ENCODE measurements around the gene PTCD1. TPM values are rescaled to one million over a fixed set of nuclear protein-coding genes. Genes with fewer than 3 reads are reported as not detected.
A peak's percentile ranks its signal among the peaks of the same experiment; 100 is the strongest.

Gene PTCD1
- total RNA-seq, 1 experiment from 2014 or later: 15.0 TPM

GRCh38 chr7:99447943-99448342 is 9.3 kb upstream of the PTCD1 start:
- H3K9me3 ChIP-seq (ENCODE audit: control insufficient read depth, insufficient read depth, low read depth, low read length): no peaks in the 10 kb centered on the region
- no peaks in the 10 kb centered on the region for H3K27me3 ChIP-seq (ENCODE audit: control insufficient read depth, insufficient read depth, low read length)
- DNase-seq (ENCODE audit: low read depth, low spot score): no peak
- H3K27ac ChIP-seq (ENCODE audit: low read length): no peak overlapping the region
- H3K4me1 ChIP-seq (ENCODE audit: control insufficient read depth, insufficient read depth, low read length): no peaks in the 10 kb centered on the region
- intact Hi-C loops (cut with micrococcal nuclease; ENCODE audit: unreplicated experiment) (no loop called here), in situ Hi-C loops (cut with HindIII; ENCODE audit: low pct_unique_long_range_greater_than_20kb, low sequenced_read_pairs) (no loop called here)
- ATAC-seq: peak; percentile 76
- ChIA-PET CTCF (no interaction called here), POLR2A (no interaction called here)
- peaks cover 17% of the 10 kb centered on the region; the same call in 1 of the 2 replicates for H3K36me3 ChIP-seq (ENCODE audit: control insufficient read depth, insufficient read depth, low read length)
- no peak for TF ChIP-seq SIN3A (IDR thresholded peaks at IDR 0.05; ENCODE audit: borderline replicate concordance, insufficient read depth, low read depth, low read length)
- 0 out of 2 replicates have a peak, but pooled peaks have one; percentile 5 for TF ChIP-seq POLR2AphosphoS5 (IDR thresholded peaks at IDR 0.05; ENCODE audit: low read depth, low read length)
- no TSS peak for BruUV-seq (replicated peaks)
- H3K4me3 ChIP-seq (ENCODE audit: low read depth in 2 of 2, low read length in 2 of 2): no peak overlapping the region

GRCh38 chr7:99446096-99446495 is 7.5 kb upstream of the PTCD1 start:
- intact Hi-C loops (cut with micrococcal nuclease; ENCODE audit: unreplicated experiment) (no loop called here), in situ Hi-C loops (cut with HindIII; ENCODE audit: low pct_unique_long_range_greater_than_20kb, low sequenced_read_pairs) (no loop called here)
- no TSS peak for BruUV-seq (replicated peaks)
- TF ChIP-seq POLR2AphosphoS5 (IDR thresholded peaks at IDR 0.05; ENCODE audit: low read depth, low read length) (no peak), SIN3A (IDR thresholded peaks at IDR 0.05; ENCODE audit: borderline replicate concordance, insufficient read depth, low read depth, low read length) (no peak), TCF7L2 (IDR thresholded peaks at IDR 0.05; ENCODE audit: low read depth, low read length) (no peak)
- TF ChIP-seq, protein P1, sequence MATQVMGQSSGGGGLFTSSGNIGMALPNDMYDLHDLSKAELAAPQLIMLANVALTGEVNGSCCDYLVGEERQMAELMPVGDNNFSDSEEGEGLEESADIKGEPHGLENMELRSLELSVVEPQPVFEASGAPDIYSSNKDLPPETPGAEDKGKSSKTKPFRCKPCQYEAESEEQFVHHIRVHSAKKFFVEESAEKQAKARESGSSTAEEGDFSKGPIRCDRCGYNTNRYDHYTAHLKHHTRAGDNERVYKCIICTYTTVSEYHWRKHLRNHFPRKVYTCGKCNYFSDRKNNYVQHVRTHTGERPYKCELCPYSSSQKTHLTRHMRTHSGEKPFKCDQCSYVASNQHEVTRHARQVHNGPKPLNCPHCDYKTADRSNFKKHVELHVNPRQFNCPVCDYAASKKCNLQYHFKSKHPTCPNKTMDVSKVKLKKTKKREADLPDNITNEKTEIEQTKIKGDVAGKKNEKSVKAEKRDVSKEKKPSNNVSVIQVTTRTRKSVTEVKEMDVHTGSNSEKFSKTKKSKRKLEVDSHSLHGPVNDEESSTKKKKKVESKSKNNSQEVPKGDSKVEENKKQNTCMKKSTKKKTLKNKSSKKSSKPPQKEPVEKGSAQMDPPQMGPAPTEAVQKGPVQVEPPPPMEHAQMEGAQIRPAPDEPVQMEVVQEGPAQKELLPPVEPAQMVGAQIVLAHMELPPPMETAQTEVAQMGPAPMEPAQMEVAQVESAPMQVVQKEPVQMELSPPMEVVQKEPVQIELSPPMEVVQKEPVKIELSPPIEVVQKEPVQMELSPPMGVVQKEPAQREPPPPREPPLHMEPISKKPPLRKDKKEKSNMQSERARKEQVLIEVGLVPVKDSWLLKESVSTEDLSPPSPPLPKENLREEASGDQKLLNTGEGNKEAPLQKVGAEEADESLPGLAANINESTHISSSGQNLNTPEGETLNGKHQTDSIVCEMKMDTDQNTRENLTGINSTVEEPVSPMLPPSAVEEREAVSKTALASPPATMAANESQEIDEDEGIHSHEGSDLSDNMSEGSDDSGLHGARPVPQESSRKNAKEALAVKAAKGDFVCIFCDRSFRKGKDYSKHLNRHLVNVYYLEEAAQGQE (IDR thresholded peaks at IDR 0.05; ENCODE audit: insufficient read depth in 1 of 2, low read depth in 2 of 2, low read length in 1 of 2): no peak
- TF ChIP-seq, protein P2, sequence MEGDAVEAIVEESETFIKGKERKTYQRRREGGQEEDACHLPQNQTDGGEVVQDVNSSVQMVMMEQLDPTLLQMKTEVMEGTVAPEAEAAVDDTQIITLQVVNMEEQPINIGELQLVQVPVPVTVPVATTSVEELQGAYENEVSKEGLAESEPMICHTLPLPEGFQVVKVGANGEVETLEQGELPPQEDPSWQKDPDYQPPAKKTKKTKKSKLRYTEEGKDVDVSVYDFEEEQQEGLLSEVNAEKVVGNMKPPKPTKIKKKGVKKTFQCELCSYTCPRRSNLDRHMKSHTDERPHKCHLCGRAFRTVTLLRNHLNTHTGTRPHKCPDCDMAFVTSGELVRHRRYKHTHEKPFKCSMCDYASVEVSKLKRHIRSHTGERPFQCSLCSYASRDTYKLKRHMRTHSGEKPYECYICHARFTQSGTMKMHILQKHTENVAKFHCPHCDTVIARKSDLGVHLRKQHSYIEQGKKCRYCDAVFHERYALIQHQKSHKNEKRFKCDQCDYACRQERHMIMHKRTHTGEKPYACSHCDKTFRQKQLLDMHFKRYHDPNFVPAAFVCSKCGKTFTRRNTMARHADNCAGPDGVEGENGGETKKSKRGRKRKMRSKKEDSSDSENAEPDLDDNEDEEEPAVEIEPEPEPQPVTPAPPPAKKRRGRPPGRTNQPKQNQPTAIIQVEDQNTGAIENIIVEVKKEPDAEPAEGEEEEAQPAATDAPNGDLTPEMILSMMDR (IDR thresholded peaks at IDR 0.05): no peak
- ATAC-seq: no peak
- Histone ChIP-seq H3K36me3 (ENCODE audit: control insufficient read depth, insufficient read depth, low read length) (peaks cover 16% of the 10 kb centered on the region; the same call in 1 of the 2 replicates), H3K4me1 (ENCODE audit: control insufficient read depth, insufficient read depth, low read length) (no peaks in the 10 kb centered on the region), H3K27ac (ENCODE audit: low read length) (no peak overlapping the region), H3K9me3 (ENCODE audit: control insufficient read depth, insufficient read depth, low read depth, low read length) (no peaks in the 10 kb centered on the region), H3K27me3 (ENCODE audit: control insufficient read depth, insufficient read depth, low read length) (no peaks in the 10 kb centered on the region), H3K4me3 (ENCODE audit: low read depth in 2 of 2, low read length in 2 of 2) (no peak overlapping the region)
- ChIA-PET POLR2A (interaction anchor here (0.6 kb wide), 1 partner anchor 11 kb away, joined by 3 read pairs; no protein-coding TSS in a partner anchor), CTCF (no interaction called here)
- DNase-seq (ENCODE audit: low read depth, low spot score): no peak

DNA sequence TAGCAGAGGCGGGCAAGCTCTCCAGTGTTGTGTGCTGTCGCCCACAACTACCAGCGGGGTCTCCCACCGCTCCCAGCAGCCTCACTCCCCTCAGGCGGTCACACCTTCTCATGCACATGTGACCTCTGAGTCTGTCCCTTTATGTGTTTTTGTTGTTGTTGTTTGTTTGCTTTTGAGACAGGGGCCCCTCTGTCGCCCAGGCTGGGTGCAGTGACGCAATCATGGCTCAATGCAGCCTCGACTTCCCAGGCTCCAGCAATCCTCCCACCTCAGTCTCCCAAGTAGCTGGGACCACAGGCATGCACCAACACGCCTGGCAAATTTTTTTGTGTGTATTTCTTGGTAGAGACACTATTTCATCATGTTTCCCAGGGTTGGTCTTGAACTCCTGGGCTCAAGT is 1.6 kb upstream of the PTCD1 start:
- no peak for TF ChIP-seq POLR2AphosphoS5 (IDR thresholded peaks at IDR 0.05; ENCODE audit: low read depth, low read length)
- TF ChIP-seq, protein P1 (IDR thresholded peaks at IDR 0.05; ENCODE audit: insufficient read depth in 1 of 2, low read depth in 2 of 2, low read length in 1 of 2): no peak
- TF ChIP-seq, protein P2 (IDR thresholded peaks at IDR 0.05): no peak
- TF ChIP-seq TCF7L2 (IDR thresholded peaks at IDR 0.05; ENCODE audit: low read depth, low read length): no peak
- TF ChIP-seq SIN3A (IDR thresholded peaks at IDR 0.05; ENCODE audit: borderline replicate concordance, insufficient read depth, low read depth, low read length): no peak
- no peaks in the 10 kb centered on the region for H3K27me3 ChIP-seq (ENCODE audit: control insufficient read depth, insufficient read depth, low read length)
- DNase-seq (ENCODE audit: low read depth, low spot score) (no peak), ATAC-seq (no peak)
- peak overlapping the region; percentile 93 to 95 for H3K4me3 ChIP-seq (ENCODE audit: low read depth in 2 of 2, low read length in 2 of 2)
- H3K27ac ChIP-seq (ENCODE audit: low read length): peak overlapping the region; percentile 94
- H3K36me3 ChIP-seq (ENCODE audit: control insufficient read depth, insufficient read depth, low read length): peaks cover 9% of the 10 kb centered on the region; the same call in 1 of the 2 replicates
- in situ Hi-C loops (cut with HindIII; ENCODE audit: low pct_unique_long_range_greater_than_20kb, low sequenced_read_pairs) (no loop called here), intact Hi-C loops (cut with micrococcal nuclease; ENCODE audit: unreplicated experiment) (no loop called here)
- ChIA-PET POLR2A (interaction anchor here (0.6 kb wide), 1 partner anchor 26 kb away, joined by 13 read pairs; no protein-coding TSS in a partner anchor), CTCF (no interaction called here)
- no peaks in the 10 kb centered on the region for H3K9me3 ChIP-seq (ENCODE audit: control insufficient read depth, insufficient read depth, low read depth, low read length)
- BruUV-seq (replicated peaks): no TSS peak
- H3K4me1 ChIP-seq (ENCODE audit: control insufficient read depth, insufficient read depth, low read length): peaks cover 15% of the 10 kb centered on the region

All from Panc1 (cell line).